WTC11 (cell line): ENCODE data around the gene LRRN4. TPM values are rescaled to one million over a fixed set of nuclear protein-coding genes. Genes with fewer than 3 reads are reported as not detected.

Experiments
- ATAC-seq: fragments of 200-7000 bp; cut with Tn5 transposase; 2 replicates; pipeline ENCODE4 v1.10.0; 2021; ENCODE audit warnings: mild to moderate bottlenecking, moderate library complexity
- CTCF ChIA-PET: fragments of 300-600 bp; sonication (Branson Sonifier 250); formaldehyde crosslinking; loops from one replicate; lab custom pipeline; 2021; ENCODE audit warnings: antibody characterized with exemption; lab: Charles Lee
- POLR2A ChIA-PET: fragments of 350-600 bp; sonication (Branson Sonifier 250); formaldehyde crosslinking; loops from one replicate; lab custom pipeline; 2021; ENCODE audit warnings: antibody characterized with exemption; lab: Charles Lee
- DNase-seq: peaks from one replicate; pipeline ENCODE4 v3.0.0; 2021; ENCODE audit warnings: low spot score
- H3K27ac Mint-ChIP-seq: 2 replicates; pipeline ENCODE4 v1.8.0; 2021; ENCODE audit warnings: mixed read lengths
- H3K27me3 Mint-ChIP-seq: 2 replicates; pipeline ENCODE4 v1.8.0; 2021; ENCODE audit warnings: low read depth, mild to moderate bottlenecking, moderate library complexity, mixed read lengths
- H3K36me3 Mint-ChIP-seq: 2 replicates; pipeline ENCODE4 v1.8.0; 2021; ENCODE audit warnings: mixed read lengths
- H3K4me1 Mint-ChIP-seq: 2 replicates; pipeline ENCODE4 v1.8.0; 2022; ENCODE audit warnings: mixed read lengths
- H3K4me3 Mint-ChIP-seq: 2 replicates; pipeline ENCODE4 v1.8.0; 2021; ENCODE audit warnings: mild to moderate bottlenecking, moderate library complexity, mixed read lengths
- H3K9me3 Mint-ChIP-seq: 2 replicates; pipeline ENCODE4 v1.8.0; 2021; ENCODE audit warnings: mixed read lengths
- ATF1 ChIP-seq: sonication (generic); formaldehyde crosslinking; IDR thresholded peaks from 2 replicates; pipeline ENCODE4 v1.8.1; 2023; ENCODE audit warnings: mild to moderate bottlenecking, moderate library complexity, missing genetic modification reagents
- EMX1 ChIP-seq: fragments of 250-450 bp; sonication (Bioruptor Pico); IDR thresholded peaks from 2 replicates; pipeline ENCODE4 v1.8.0; 2021; ENCODE audit warnings: mild to moderate bottlenecking
- ESRRA ChIP-seq: sonication (generic); formaldehyde crosslinking; IDR thresholded peaks from 2 replicates; pipeline ENCODE4 v1.8.1; 2022; ENCODE audit warnings: mild to moderate bottlenecking, missing genetic modification reagents, borderline replicate concordance
- FOXJ3 ChIP-seq: sonication (generic); formaldehyde crosslinking; IDR thresholded peaks from 2 replicates; pipeline ENCODE4 v1.9.0; 2021; ENCODE audit warnings: missing genetic modification reagents, mild to moderate bottlenecking, borderline replicate concordance
- FOXK1 ChIP-seq: sonication (generic); formaldehyde crosslinking; IDR thresholded peaks from 2 replicates; pipeline ENCODE4 v1.8.0; 2022; ENCODE audit warnings: mild to moderate bottlenecking, moderate library complexity, missing genetic modification reagents
- IRF2 ChIP-seq: sonication (generic); formaldehyde crosslinking; IDR thresholded peaks from 2 replicates; pipeline ENCODE4 v1.8.0; 2022; ENCODE audit warnings: low read depth, missing genetic modification reagents, borderline replicate concordance
- JAZF1 ChIP-seq: fragments of 250-450 bp; sonication (Bioruptor Pico); IDR thresholded peaks from 2 replicates; pipeline ENCODE4 v1.9.0; 2021; ENCODE audit warnings: moderate library complexity, mild to moderate bottlenecking, inconsistent platforms
- MLX ChIP-seq: sonication (generic); formaldehyde crosslinking; IDR thresholded peaks from 2 replicates; pipeline ENCODE4 v1.8.1; 2023; ENCODE audit warnings: mild to moderate bottlenecking, missing genetic modification reagents, moderate library complexity
- MYBL2 ChIP-seq: sonication (generic); formaldehyde crosslinking; IDR thresholded peaks from 2 replicates; pipeline ENCODE4 v1.8.1; 2023; ENCODE audit warnings: mild to moderate bottlenecking, moderate library complexity, missing genetic modification reagents
- NFE2L1 ChIP-seq: sonication (generic); formaldehyde crosslinking; IDR thresholded peaks from 2 replicates; pipeline ENCODE4 v1.8.1; 2023; ENCODE audit warnings: missing genetic modification reagents
- OVOL2 ChIP-seq: fragments of 250-450 bp; sonication (Bioruptor Pico); IDR thresholded peaks from 2 replicates; pipeline ENCODE4 v1.9.0; 2021; ENCODE audit warnings: mild to moderate bottlenecking, borderline replicate concordance
- PRRX2 ChIP-seq: fragments of 250-450 bp; sonication (Bioruptor Pico); IDR thresholded peaks from 2 replicates; pipeline ENCODE4 v1.8.0; 2021; ENCODE audit warnings: mild to moderate bottlenecking
- TEAD4 ChIP-seq: sonication (generic); formaldehyde crosslinking; IDR thresholded peaks from 2 replicates; pipeline ENCODE4 v1.8.0; 2022; ENCODE audit warnings: mild to moderate bottlenecking, missing genetic modification reagents
- ZNF138 ChIP-seq: sonication (generic); formaldehyde crosslinking; conservative IDR thresholded peaks from 2 replicates; pipeline ENCODE4 v1.8.1; 2022; ENCODE audit warnings: mild to moderate bottlenecking, moderate library complexity, missing genetic modification reagents
- total RNA-seq: library from RNA; stranded (reverse); gene quantifications from 3 replicates; pipeline ENCODE4 v1.2.3, GENCODE V29; 2021
- TF ChIP-seq, protein P1 (sequence below): fragments of 250-450 bp; sonication (Bioruptor Pico); IDR thresholded peaks from 2 replicates; pipeline ENCODE4 v1.9.0; 2021; ENCODE audit warnings: mild to moderate bottlenecking
- TF ChIP-seq, protein P2 (sequence below): fragments of 250-450 bp; sonication (Bioruptor Pico); IDR thresholded peaks from 2 replicates; pipeline ENCODE4 v1.9.0; 2021; ENCODE audit warnings: mild to moderate bottlenecking
- TF ChIP-seq, protein P3 (sequence below): fragments of 250-450 bp; sonication (Bioruptor Pico); IDR thresholded peaks from 2 replicates; pipeline ENCODE4 v1.9.0; 2021; ENCODE audit warnings: mild to moderate bottlenecking, borderline replicate concordance
- TF ChIP-seq, protein P4 (sequence below): fragments of 250-450 bp; sonication (Bioruptor Pico); IDR thresholded peaks from 2 replicates; pipeline ENCODE4 v1.8.0; 2021; ENCODE audit warnings: mild to moderate bottlenecking
- TF ChIP-seq, protein P5 (sequence below): sonication (generic); formaldehyde crosslinking; IDR thresholded peaks from 2 replicates; pipeline ENCODE4 v1.8.1; 2023; ENCODE audit warnings: mild to moderate bottlenecking, missing genetic modification reagents

LRRN4 gene
- total RNA-seq, 1 experiment from 2014 or later, result 0.48 TPM

GRCh38 chr20:6086868-6087267, 33.0 kb upstream of the LRRN4 start:
- peaks cover 61% of the 10 kb centered on the region for H3K36me3 Mint-ChIP-seq
- no peak overlapping the region for H3K4me3 Mint-ChIP-seq
- POLR2A ChIA-PET, result no interaction called here
- H3K27ac Mint-ChIP-seq, result no peak overlapping the region
- CTCF ChIA-PET, result no interaction called here
- DNase-seq, result no peak
- no peaks in the 10 kb centered on the region for H3K4me1 Mint-ChIP-seq
- H3K27me3 Mint-ChIP-seq, result no peaks in the 10 kb centered on the region
- H3K9me3 Mint-ChIP-seq, result 0 out of 2 replicates have a peak, but pooled peaks cover 5% of the 10 kb centered on the region
- TF ChIP-seq ATF1 (CRISPR knock-in tag) (no peak), FOXK1 (CRISPR knock-in tag) (no peak), NFE2L1 (no peak), ZNF138 (CRISPR knock-in tag) (no peak), MLX (CRISPR knock-in tag) (no peak), TEAD4 (CRISPR knock-in tag) (no peak), IRF2 (CRISPR knock-in tag) (no peak), MYBL2 (CRISPR knock-in tag) (no peak), PRRX2 (CRISPR knock-in tag) (no peak), EMX1 (CRISPR knock-in tag) (no peak), OVOL2 (no peak), ESRRA (no peak), JAZF1 (no peak), FOXJ3 (CRISPR knock-in tag) (no peak)
- TF ChIP-seq, protein P1, sequence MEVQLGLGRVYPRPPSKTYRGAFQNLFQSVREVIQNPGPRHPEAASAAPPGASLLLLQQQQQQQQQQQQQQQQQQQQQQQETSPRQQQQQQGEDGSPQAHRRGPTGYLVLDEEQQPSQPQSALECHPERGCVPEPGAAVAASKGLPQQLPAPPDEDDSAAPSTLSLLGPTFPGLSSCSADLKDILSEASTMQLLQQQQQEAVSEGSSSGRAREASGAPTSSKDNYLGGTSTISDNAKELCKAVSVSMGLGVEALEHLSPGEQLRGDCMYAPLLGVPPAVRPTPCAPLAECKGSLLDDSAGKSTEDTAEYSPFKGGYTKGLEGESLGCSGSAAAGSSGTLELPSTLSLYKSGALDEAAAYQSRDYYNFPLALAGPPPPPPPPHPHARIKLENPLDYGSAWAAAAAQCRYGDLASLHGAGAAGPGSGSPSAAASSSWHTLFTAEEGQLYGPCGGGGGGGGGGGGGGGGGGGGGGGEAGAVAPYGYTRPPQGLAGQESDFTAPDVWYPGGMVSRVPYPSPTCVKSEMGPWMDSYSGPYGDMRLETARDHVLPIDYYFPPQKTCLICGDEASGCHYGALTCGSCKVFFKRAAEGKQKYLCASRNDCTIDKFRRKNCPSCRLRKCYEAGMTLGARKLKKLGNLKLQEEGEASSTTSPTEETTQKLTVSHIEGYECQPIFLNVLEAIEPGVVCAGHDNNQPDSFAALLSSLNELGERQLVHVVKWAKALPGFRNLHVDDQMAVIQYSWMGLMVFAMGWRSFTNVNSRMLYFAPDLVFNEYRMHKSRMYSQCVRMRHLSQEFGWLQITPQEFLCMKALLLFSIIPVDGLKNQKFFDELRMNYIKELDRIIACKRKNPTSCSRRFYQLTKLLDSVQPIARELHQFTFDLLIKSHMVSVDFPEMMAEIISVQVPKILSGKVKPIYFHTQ, result no peak
- TF ChIP-seq, protein P2, sequence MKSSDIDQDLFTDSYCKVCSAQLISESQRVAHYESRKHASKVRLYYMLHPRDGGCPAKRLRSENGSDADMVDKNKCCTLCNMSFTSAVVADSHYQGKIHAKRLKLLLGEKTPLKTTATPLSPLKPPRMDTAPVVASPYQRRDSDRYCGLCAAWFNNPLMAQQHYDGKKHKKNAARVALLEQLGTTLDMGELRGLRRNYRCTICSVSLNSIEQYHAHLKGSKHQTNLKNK (CRISPR knock-in tag), result no peak
- TF ChIP-seq, protein P3, sequence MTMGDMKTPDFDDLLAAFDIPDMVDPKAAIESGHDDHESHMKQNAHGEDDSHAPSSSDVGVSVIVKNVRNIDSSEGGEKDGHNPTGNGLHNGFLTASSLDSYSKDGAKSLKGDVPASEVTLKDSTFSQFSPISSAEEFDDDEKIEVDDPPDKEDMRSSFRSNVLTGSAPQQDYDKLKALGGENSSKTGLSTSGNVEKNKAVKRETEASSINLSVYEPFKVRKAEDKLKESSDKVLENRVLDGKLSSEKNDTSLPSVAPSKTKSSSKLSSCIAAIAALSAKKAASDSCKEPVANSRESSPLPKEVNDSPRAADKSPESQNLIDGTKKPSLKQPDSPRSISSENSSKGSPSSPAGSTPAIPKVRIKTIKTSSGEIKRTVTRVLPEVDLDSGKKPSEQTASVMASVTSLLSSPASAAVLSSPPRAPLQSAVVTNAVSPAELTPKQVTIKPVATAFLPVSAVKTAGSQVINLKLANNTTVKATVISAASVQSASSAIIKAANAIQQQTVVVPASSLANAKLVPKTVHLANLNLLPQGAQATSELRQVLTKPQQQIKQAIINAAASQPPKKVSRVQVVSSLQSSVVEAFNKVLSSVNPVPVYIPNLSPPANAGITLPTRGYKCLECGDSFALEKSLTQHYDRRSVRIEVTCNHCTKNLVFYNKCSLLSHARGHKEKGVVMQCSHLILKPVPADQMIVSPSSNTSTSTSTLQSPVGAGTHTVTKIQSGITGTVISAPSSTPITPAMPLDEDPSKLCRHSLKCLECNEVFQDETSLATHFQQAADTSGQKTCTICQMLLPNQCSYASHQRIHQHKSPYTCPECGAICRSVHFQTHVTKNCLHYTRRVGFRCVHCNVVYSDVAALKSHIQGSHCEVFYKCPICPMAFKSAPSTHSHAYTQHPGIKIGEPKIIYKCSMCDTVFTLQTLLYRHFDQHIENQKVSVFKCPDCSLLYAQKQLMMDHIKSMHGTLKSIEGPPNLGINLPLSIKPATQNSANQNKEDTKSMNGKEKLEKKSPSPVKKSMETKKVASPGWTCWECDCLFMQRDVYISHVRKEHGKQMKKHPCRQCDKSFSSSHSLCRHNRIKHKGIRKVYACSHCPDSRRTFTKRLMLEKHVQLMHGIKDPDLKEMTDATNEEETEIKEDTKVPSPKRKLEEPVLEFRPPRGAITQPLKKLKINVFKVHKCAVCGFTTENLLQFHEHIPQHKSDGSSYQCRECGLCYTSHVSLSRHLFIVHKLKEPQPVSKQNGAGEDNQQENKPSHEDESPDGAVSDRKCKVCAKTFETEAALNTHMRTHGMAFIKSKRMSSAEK (CRISPR knock-in tag), result no peak
- TF ChIP-seq, protein P4, sequence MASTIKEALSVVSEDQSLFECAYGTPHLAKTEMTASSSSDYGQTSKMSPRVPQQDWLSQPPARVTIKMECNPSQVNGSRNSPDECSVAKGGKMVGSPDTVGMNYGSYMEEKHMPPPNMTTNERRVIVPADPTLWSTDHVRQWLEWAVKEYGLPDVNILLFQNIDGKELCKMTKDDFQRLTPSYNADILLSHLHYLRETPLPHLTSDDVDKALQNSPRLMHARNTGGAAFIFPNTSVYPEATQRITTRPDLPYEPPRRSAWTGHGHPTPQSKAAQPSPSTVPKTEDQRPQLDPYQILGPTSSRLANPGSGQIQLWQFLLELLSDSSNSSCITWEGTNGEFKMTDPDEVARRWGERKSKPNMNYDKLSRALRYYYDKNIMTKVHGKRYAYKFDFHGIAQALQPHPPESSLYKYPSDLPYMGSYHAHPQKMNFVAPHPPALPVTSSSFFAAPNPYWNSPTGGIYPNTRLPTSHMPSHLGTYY (CRISPR knock-in tag), result no peak
- TF ChIP-seq, protein P5, sequence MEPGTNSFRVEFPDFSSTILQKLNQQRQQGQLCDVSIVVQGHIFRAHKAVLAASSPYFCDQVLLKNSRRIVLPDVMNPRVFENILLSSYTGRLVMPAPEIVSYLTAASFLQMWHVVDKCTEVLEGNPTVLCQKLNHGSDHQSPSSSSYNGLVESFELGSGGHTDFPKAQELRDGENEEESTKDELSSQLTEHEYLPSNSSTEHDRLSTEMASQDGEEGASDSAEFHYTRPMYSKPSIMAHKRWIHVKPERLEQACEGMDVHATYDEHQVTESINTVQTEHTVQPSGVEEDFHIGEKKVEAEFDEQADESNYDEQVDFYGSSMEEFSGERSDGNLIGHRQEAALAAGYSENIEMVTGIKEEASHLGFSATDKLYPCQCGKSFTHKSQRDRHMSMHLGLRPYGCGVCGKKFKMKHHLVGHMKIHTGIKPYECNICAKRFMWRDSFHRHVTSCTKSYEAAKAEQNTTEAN (CRISPR knock-in tag), result no peak
- no peak for ATAC-seq
